SH-SY5Y (cell line): Measurements from ENCODE around the gene UBXN4.

ENCODE experiments used
- GATA2 ChIP-seq: IDR thresholded peaks from 2 replicates; pipeline ENCODE4 v1.6.1; 2011; ENCODE audit warnings: mild to moderate bottlenecking, low read depth, low read length
- GATA3 ChIP-seq: IDR thresholded peaks from 2 replicates; pipeline ENCODE4 v1.6.1; 2011; ENCODE audit warnings: low read depth, mild to moderate bottlenecking, low read length, moderate library complexity

UBXN4 gene

GRCh38 chr2:135741395-135742324, at the start of gene UBXN4:
Gene UBXN4, plus strand, starts transcription at chr2:135741855. Its CDS starts 75 bp downstream, at chr2:135741930.
- TF ChIP-seq GATA2: no peak
- no peak for TF ChIP-seq GATA3

GRCh38 chr2:135694711-135695110, 46.9 kb upstream of the UBXN4 start:
- no peak for TF ChIP-seq GATA3
- TF ChIP-seq GATA2: no peak

- TF ChIP-seq GATA3 (no peak), GATA2 (no peak)
Observed at GRCh38 chr2:135698838-135699237, 42.8 kb upstream of the UBXN4 start.

- TF ChIP-seq GATA3: no peak
- no peak for TF ChIP-seq GATA2
Observed at GRCh38 chr2:135701442-135701841, 40.2 kb upstream of the UBXN4 start.

GRCh38 chr2:135703300-135703699, 38.4 kb upstream of the UBXN4 start:
- TF ChIP-seq GATA2 (no peak), GATA3 (no peak)

GRCh38 chr2:135708159-135708558, 33.5 kb upstream of the UBXN4 start:
- TF ChIP-seq GATA2: no peak
- TF ChIP-seq GATA3: no peak

GRCh38 chr2:135709992-135710391, 31.7 kb upstream of the UBXN4 start:
- TF ChIP-seq GATA2: no peak
- TF ChIP-seq GATA3: no peak

GRCh38 chr2:135728064-135728743, 13.5 kb upstream of the UBXN4 start:
- TF ChIP-seq GATA2 (no peak), GATA3 (no peak)

GRCh38 chr2:135732561-135732960, 9.1 kb upstream of the UBXN4 start:
- TF ChIP-seq GATA2 (no peak), GATA3 (no peak)

- TF ChIP-seq GATA3: no peak
- TF ChIP-seq GATA2: no peak
Observed at GRCh38 chr2:135733045-135733444, 8.6 kb upstream of the UBXN4 start.

- no peak for TF ChIP-seq GATA3
- no peak for TF ChIP-seq GATA2
Observed at GRCh38 chr2:135736546-135736945, 5.1 kb upstream of the UBXN4 start.

GRCh38 chr2:135740206-135740605, 1.4 kb upstream of the UBXN4 start:
- TF ChIP-seq GATA3 (no peak), GATA2 (no peak)

- TF ChIP-seq GATA3 (no peak), GATA2 (no peak)
Observed at GRCh38 chr2:135741043-135741394, 636 bp upstream of the UBXN4 start.

- TF ChIP-seq GATA2 (no peak), GATA3 (no peak)
Observed at GRCh38 chr2:135742325-135742757, 686 bp downstream of the UBXN4 start.

- TF ChIP-seq GATA2 (no peak), GATA3 (no peak)
Observed at GRCh38 chr2:135743860-135744259, 2.2 kb downstream of the UBXN4 start.
